SJSA1 (cell line): ENCODE measurements around the gene NUP62. TPM values are rescaled to one million over a fixed set of nuclear protein-coding genes. Genes with fewer than 3 reads are reported as not detected.

Experiments
- total RNA-seq: library from RNA; depleted of rRNA; stranded (reverse); fragments of >200 nt; shearing (Covaris generic); gene quantifications from 2 replicates; pipeline ENCODE4 v1.2.3, GENCODE V29; 2014; rRNA removed

The NUP62 gene
- total RNA-seq, 1 experiment from 2014 or later: 80.3 TPM

Other genes starting within 250 kb of the NUP62 start
- gene ADM5, start 239.9 kb downstream of the NUP62 start, total RNA-seq: 0.58 TPM in 1 of 2 replicates, not detected in the other
- gene CPT1C, start 238.4 kb downstream of the NUP62 start, total RNA-seq: 0.05 TPM in 1 of 2 replicates, not detected in the other
- gene TSKS, start 166.2 kb downstream of the NUP62 start, total RNA-seq: not detected in 2 replicates
- gene AP2A1, start 162.5 kb downstream of the NUP62 start, total RNA-seq: 87.8 and 103 TPM in 2 replicates
- 3.4 and 10.0 TPM in 2 replicates for gene FUZ, start 116.2 kb downstream of the NUP62 start, total RNA-seq
- 13.2 and 14.6 TPM in 2 replicates for gene MED25, start 111.2 kb downstream of the NUP62 start, total RNA-seq
- 65.8 and 98.0 TPM in 2 replicates for gene PTOV1, start 78.3 kb downstream of the NUP62 start, total RNA-seq
- 19.6 and 35.0 TPM in 2 replicates for gene PNKP, start 61.9 kb downstream of the NUP62 start, total RNA-seq
- gene AKT1S1, start 52.1 kb downstream of the NUP62 start, total RNA-seq: 2.5 and 8.8 TPM in 2 replicates
- gene TBC1D17, start 51.8 kb downstream of the NUP62 start, total RNA-seq: 2.2 and 3.9 TPM in 2 replicates
- gene IL4I1, start 32.6 kb downstream of the NUP62 start, total RNA-seq: 0.18 TPM in 1 of 2 replicates, not detected in the other
- 14.8 and 19.9 TPM in 2 replicates for gene ATF5, start 299 bp downstream of the NUP62 start, total RNA-seq
- not detected in 2 replicates for gene SIGLEC11, start 31.7 kb upstream of the NUP62 start, total RNA-seq
- 13.9 and 33.2 TPM in 2 replicates for gene VRK3, start 95.9 kb upstream of the NUP62 start, total RNA-seq
- 8.0 and 14.0 TPM in 2 replicates for gene ZNF473, start 96.5 kb upstream of the NUP62 start, total RNA-seq
- gene IZUMO2, start 233.8 kb upstream of the NUP62 start, total RNA-seq: not detected in 2 replicates